Uterus (tissue), 4 donors: ENCODE results near the gene PKD2L1. TPM values are rescaled to one million over a fixed set of nuclear protein-coding genes. Genes with fewer than 3 reads are reported as not detected.

Experiments used
- DNase-seq, 2 donors: peaks; one replicate each; pipeline ENCODE4 v3.0.0-alpha.2; 2019 to 2020
- H3K27ac ChIP-seq, 2 donors: fragments of 200-600 bp; sonication (generic); 1 replicate in 1 of 2; 2 replicates in 1 of 2; pipeline ENCODE4 v1.5.1; 2016 to 2018
- H3K27me3 ChIP-seq, 2 donors: fragments of 200-600 bp; sonication (generic); one replicate each; pipeline ENCODE4 v1.5.1; 2018 to 2019; ENCODE audit warnings: control low read depth in 1 of 2
- H3K36me3 ChIP-seq, 2 donors: fragments of 200-600 bp; sonication (generic); one replicate each; pipeline ENCODE4 v1.5.1; 2019; ENCODE audit warnings: control low read depth in 1 of 2
- H3K4me1 ChIP-seq, 2 donors: fragments of 200-600 bp; sonication (generic); one replicate each; pipeline ENCODE4 v1.5.1; 2018 to 2019; ENCODE audit warnings: control low read depth in 1 of 2
- H3K4me3 ChIP-seq, 2 donors: fragments of 200-600 bp; sonication (generic); 1 replicate in 1 of 2; 2 replicates in 1 of 2; pipeline ENCODE4 v1.5.1; 2018 to 2019; ENCODE audit warnings: mild to moderate bottlenecking in 1 of 2
- H3K9me3 ChIP-seq, 2 donors: fragments of 200-600 bp; sonication (generic); one replicate each; pipeline ENCODE4 v1.5.1; 2019; ENCODE audit warnings: control low read depth in 1 of 2
- POLR2A ChIP-seq, 2 donors: fragments of 450-650 bp; IDR thresholded peaks; one replicate each; pipeline ENCODE4 v1.6.1; 2016; ENCODE audit warnings: antibody characterized with exemption in 2 of 2, mild to moderate bottlenecking in 1 of 2, moderate library complexity in 1 of 2
- intact Hi-C: fragments of 100-400 bp; cut with DNase I; formaldehyde crosslinking; loops from one replicate; pipeline ENCODE4 v1.15.1; 2023; ENCODE audit warnings: low total_unique reads
- total RNA-seq, 4 donors: library from RNA; depleted of rRNA in 3 of 4; stranded (reverse); fragments of >200 nt in 3 of 4; gene quantifications; one replicate each; pipeline versions ENCODE4 v1.1.0 to v1.2.4, GENCODE V29; 2014 to 2023
- TF ChIP-seq, protein P1 (sequence below), 4 experiments: fragments of 200-600 bp in 2 of 4; fragments of 450-650 bp in 2 of 4; sonication (generic) in 2 of 4; IDR thresholded peaks; one replicate each; pipeline ENCODE4 v1.5.1; 2016 to 2019; ENCODE audit warnings: antibody characterized with exemption in 4 of 4, mild to moderate bottlenecking in 2 of 4, moderate library complexity in 1 of 4
- donor health status: DM: yes; HTN: yes; CAD: no.

PKD2L1 gene
- total RNA-seq, 4 donors from 2014 or later: not detected

DNA sequence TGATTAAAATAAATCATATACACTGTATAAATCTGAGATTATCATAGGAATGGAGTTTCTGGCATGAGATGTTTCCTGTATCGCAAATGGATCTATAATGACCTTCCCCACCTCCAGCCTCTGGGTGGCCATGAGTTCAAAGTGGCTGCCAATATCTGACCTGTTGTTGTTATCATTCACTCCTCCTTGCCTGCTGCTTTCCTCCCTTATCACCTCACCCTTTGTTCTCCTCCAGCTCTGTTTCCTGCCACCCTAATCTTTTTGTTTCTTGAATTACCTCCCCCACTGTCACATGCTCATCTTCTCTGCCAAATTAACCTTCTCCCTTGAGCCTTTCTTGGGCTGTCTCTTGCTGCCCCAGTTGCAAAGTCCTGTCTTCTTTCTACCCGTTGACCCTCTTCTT is 29.0 kb upstream of the PKD2L1 start:
- Histone ChIP-seq H3K36me3 (no peaks in the 10 kb centered on the region), H3K9me3 (no peaks in the 10 kb centered on the region), H3K4me1 (no peaks in the 10 kb centered on the region), H3K27ac (no peak overlapping the region), H3K4me3 (no peak overlapping the region), H3K27me3 (no peaks in the 10 kb centered on the region)
- intact Hi-C loops: no loop called here
- no peak for DNase-seq
- no peak for TF ChIP-seq POLR2A (IDR thresholded peaks at IDR 0.05)
- TF ChIP-seq, protein P1, sequence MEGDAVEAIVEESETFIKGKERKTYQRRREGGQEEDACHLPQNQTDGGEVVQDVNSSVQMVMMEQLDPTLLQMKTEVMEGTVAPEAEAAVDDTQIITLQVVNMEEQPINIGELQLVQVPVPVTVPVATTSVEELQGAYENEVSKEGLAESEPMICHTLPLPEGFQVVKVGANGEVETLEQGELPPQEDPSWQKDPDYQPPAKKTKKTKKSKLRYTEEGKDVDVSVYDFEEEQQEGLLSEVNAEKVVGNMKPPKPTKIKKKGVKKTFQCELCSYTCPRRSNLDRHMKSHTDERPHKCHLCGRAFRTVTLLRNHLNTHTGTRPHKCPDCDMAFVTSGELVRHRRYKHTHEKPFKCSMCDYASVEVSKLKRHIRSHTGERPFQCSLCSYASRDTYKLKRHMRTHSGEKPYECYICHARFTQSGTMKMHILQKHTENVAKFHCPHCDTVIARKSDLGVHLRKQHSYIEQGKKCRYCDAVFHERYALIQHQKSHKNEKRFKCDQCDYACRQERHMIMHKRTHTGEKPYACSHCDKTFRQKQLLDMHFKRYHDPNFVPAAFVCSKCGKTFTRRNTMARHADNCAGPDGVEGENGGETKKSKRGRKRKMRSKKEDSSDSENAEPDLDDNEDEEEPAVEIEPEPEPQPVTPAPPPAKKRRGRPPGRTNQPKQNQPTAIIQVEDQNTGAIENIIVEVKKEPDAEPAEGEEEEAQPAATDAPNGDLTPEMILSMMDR (IDR thresholded peaks at IDR 0.05): no peak

DNA sequence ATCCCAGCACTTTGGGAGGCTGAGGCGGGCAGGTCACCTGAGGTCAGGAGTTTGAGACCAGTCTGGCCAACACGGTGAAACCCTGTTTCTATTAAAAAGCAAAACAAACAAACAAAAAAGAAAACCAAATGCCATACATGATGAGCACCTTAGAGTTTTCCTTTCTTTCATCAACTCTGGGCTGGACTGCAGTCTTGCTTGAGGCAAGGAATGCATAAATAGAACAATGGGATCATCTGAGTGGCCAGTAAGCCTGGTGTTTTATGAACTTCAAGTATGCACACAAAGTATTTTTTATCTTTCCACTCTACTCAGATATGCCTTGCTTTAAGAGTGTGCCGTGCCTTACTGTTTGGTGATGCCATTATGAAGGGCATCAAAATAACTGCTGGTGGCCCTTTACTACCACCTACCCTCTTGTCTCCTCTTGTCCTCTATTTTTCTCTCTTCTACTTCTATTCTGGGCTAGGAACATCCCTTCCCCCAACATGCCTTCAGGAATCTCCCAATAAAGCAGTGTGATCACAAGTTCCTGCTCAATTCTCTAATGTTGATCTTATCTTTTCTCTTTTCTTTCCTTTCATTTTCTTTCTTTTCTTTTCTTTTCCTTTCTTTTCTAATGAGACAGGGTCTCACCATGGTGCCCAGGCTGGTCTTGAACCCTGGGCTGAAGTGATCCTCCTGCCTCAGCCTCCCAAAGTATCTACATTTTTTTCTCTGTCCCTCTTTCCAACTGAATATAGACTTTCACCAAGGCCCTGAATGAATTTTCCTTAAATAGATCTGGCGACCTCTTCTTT is 27.2 kb upstream of the PKD2L1 start:
- Histone ChIP-seq H3K36me3 (no peaks in the 10 kb centered on the region), H3K27me3 (no peaks in the 10 kb centered on the region), H3K27ac (no peak overlapping the region), H3K9me3 (no peaks in the 10 kb centered on the region), H3K4me1 (no peaks in the 10 kb centered on the region), H3K4me3 (no peak overlapping the region)
- DNase-seq: no peak
- intact Hi-C loops: no loop called here
- TF ChIP-seq, protein P1 (IDR thresholded peaks at IDR 0.05): no peak
- no peak for TF ChIP-seq POLR2A (IDR thresholded peaks at IDR 0.05)

DNA sequence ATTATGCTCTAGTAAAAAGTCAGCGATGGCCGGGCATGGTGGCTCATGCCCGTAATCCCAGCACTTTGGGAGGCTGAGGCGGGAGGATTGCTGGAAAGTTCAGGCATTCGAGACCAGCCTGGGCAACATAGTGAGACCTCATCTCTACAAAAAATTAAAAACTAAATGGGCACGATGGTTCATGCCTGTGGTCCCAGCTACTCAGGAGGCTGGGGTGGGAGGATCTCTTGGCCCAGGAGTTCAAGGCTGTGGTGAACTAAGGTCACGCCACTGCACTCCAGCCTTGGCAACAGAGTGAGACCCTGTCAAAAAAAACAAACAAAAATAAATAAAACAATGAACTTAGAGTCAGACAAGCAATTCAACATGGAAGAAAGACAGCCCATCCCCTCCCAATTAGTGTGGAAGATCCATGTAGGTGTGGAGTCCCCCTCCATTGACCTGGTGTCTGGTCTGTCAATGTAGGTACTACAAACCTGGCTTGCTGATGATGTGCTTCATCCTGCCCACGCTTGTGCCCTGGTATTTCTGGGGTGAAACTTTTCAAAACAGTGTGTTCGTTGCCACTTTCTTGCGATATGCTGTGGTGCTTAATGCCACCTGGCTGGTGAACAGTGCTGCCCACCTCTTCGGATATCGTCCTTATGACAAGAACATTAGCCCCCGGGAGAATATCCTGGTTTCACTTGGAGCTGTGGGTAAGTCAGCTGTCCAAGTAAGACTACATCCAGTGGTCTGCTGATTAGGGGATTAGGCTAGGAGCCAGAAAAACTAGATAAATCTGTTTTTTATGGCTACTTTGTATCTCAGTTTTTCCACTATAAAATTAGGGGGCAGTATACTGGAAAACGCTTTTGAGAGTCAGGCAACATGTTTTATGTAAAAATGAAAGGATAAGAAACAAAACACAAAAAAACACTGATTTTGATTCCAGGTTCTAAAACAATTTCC is 26.3 kb upstream of the PKD2L1 start:
- Histone ChIP-seq H3K27ac (no peak overlapping the region), H3K4me3 (no peak overlapping the region), H3K9me3 (no peaks in the 10 kb centered on the region), H3K27me3 (no peaks in the 10 kb centered on the region), H3K36me3 (no peaks in the 10 kb centered on the region), H3K4me1 (no peaks in the 10 kb centered on the region)
- TF ChIP-seq, protein P1 (IDR thresholded peaks at IDR 0.05): no peak
- no peak for TF ChIP-seq POLR2A (IDR thresholded peaks at IDR 0.05)
- intact Hi-C loops: no loop called here
- no peak for DNase-seq

DNA sequence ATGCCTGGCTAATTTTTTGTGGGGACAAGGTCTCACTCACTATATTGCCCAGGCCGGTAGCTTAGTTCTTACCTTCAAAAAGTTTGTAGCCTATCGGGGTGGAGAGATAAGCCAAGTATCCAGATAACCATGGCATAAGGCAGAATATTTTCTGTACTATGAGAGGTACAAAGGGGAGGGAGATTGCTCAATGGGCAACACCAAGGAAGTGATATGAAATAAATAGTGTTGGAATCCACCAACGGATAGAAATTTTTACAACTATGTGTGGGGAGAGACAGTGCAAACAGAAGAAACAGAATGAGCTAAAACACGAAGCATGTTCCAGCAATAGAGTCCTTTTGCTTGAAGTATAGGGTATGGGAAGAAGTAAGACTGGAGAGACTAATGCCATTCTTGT is 25.1 kb upstream of the PKD2L1 start:
- intact Hi-C loops: no loop called here

More for the DNA sequence above, 25.1 kb upstream of the PKD2L1 start:
- Histone ChIP-seq H3K9me3 (no peaks in the 10 kb centered on the region), H3K27me3 (no peaks in the 10 kb centered on the region), H3K4me1 (no peaks in the 10 kb centered on the region), H3K36me3 (no peaks in the 10 kb centered on the region), H3K27ac (no peak overlapping the region), H3K4me3 (no peak overlapping the region)
- TF ChIP-seq, protein P1 (IDR thresholded peaks at IDR 0.05): no peak
- DNase-seq: no peak
